ENCODE measurements around the gene SLC34A3. TPM values are rescaled to one million over a fixed set of nuclear protein-coding genes. Genes with fewer than 3 reads are reported as not detected.

Gene SLC34A3
- total RNA-seq, 3 donors from 2014 or later: not detected

DNA sequence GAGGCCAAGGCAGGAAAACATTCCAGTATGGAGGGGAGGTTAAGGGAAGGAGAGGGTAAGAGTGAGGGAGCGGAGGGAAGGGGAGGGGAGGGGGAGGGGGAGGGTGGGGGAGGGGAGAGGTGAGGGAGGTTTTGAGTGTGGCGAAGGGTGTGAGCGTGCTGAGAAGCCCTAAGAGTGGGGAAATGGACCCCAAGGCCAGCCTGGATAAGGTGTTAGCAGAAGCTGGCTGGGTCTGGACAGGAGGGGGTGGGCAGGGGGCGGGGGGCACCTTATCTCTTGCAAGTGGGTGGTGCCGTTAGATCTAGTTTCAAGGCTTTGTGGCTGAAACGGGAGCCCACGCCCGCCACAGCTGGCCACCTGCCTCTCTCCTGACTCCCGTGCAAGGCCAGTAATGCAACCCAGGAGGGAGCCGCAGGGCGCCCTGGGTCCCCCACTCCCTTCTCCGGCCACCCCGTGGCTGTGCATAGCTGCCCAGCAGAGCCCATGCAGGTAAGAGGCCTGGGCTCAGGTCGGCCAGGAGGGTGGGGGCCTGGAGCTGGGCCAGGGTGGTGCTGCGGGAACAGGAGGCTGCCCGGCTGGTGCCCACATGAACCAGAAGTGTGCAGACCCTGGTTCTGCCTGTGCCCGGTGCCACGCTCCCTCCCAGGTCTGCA is 2.7 kb upstream of the SLC34A3 start:
- H3K9me3 ChIP-seq: no peaks in the 10 kb centered on the region
- TF ChIP-seq, protein P1, sequence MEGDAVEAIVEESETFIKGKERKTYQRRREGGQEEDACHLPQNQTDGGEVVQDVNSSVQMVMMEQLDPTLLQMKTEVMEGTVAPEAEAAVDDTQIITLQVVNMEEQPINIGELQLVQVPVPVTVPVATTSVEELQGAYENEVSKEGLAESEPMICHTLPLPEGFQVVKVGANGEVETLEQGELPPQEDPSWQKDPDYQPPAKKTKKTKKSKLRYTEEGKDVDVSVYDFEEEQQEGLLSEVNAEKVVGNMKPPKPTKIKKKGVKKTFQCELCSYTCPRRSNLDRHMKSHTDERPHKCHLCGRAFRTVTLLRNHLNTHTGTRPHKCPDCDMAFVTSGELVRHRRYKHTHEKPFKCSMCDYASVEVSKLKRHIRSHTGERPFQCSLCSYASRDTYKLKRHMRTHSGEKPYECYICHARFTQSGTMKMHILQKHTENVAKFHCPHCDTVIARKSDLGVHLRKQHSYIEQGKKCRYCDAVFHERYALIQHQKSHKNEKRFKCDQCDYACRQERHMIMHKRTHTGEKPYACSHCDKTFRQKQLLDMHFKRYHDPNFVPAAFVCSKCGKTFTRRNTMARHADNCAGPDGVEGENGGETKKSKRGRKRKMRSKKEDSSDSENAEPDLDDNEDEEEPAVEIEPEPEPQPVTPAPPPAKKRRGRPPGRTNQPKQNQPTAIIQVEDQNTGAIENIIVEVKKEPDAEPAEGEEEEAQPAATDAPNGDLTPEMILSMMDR (IDR thresholded peaks at IDR 0.05): no peak
- H3K4me1 ChIP-seq (ENCODE audit: low read depth): peaks cover 31% of the 10 kb centered on the region
- no peak overlapping the region for H3K4me3 ChIP-seq
- no peaks in the 10 kb centered on the region for H3K36me3 ChIP-seq (ENCODE audit: low read depth)
- ATAC-seq (no peak), DNase-seq (no peak)
- intact Hi-C loops (cut with DNase I, micrococcal nuclease): no loop called here

DNA sequence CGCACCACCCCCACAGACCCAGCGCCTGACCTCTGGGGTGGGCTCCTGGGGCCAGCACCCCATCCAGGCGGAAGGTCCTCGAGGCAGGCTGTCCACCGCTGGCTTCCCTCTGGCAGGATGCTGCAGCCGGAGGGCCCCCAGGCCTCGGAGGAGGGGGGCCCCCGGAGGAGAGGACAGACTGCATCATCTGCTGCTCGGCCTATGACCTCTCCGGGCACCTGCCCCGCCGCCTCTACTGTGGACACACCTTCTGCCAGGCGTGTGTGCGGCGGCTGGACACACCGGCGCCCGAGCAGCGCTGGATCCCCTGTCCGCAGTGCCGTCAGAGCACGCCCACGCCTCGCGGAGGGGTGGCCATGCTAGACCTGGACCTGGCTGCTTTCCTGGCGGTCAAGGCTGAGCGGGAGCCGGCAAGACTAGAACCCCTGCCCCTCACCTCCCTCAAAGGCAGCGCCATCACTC is 2.2 kb upstream of the SLC34A3 start:
- intact Hi-C loops (cut with DNase I, micrococcal nuclease): no loop called here
- Histone ChIP-seq H3K36me3 (ENCODE audit: low read depth) (no peaks in the 10 kb centered on the region), H3K4me3 (no peak overlapping the region), H3K9me3 (no peaks in the 10 kb centered on the region), H3K4me1 (ENCODE audit: low read depth) (peaks cover 29% of the 10 kb centered on the region)
- DNase-seq (no peak), ATAC-seq (no peak)
- TF ChIP-seq, protein P1 (IDR thresholded peaks at IDR 0.05): no peak

DNA sequence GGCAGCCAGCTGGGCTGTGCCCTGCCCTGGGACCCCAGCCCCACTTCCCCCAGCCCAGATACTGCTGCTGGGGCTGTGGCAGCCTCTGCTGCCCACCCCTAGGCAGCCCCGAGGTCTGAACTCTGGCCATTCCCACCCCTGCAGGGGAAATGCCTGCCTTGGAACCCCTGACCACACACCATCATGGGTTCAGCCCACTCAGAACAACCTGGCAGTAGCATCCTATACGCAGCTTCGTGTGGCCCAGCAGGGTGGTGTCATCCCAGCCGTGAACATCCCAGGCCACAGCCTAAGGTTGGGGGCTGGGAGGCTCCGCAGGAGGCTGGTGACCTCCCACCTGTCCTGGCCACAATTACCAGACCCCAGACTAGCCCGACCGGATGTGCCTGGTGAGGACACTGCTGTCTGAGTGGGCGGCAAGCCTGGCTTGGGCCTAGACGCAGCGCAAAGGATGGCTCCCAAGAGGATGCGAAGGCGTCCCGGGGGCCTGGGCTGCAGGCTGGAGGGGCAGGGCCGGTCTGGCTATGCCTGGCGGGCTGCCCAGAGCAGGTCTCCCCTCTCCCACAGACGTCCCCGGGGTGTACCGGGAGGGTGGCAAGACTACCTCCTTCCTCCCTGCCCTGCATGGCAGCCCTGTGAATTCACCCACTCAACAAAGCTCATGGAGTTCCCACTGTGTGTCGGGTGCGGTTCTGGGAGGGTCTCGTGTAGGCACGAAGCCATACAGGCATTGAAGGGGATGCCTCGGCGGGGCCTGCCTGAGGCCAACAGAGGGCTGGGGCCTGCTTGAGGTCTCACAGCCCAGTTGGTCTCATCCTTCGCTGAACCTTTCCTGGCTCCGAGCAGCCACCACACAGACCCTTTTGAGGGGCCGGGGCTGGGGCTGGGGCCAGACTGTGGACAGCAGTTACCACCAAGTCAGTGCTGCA is 1.5 kb upstream of the SLC34A3 start:
- intact Hi-C loops (cut with DNase I, micrococcal nuclease): no loop called here
- DNase-seq: no peak
- H3K4me1 ChIP-seq (ENCODE audit: low read depth): peaks cover 25% of the 10 kb centered on the region

DNA sequence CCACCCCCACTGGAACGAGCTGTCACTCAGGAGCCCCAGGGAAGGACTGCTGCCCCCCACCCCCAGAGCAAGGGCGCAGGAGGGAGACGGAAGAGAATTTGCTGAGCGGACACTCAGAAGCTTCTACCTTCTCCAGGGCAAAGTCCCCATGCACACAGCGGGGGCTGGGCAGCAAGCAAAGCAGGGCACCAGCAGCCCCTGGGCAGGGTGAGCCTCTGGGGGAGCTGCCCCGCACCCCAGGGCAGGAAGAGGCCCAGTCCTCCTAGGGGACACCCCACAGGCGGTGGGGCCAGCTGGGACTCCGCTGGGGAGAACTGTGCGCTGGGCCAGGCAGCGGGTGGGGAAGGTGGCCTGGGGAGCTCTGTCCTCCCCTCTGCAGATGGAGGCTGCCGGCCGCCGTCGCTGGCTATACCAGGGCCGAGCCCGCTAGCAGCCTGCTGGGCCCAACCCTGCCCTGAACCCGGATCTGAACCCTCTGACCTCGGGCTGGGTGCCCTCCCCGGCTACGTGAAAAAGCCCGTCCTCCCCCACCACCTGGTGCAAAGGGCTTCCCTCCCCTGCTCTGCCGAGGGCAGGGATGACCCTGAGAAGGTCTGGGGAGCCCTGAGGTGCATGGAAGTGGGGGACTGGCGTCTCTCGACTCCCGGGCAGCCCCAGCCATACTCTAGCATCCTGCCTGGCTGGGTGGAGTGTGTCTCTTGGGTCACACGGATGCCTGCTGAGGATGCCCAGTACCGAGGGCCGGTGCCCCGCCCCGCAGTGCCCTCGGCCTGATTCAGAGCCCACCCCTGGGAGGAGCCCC is 597 bp upstream of the SLC34A3 start:
- DNase-seq (peak in 1 of 3 donors; percentile 19), ATAC-seq (peak; percentile 6)
- H3K4me1 ChIP-seq (ENCODE audit: low read depth): peaks cover 24% of the 10 kb centered on the region
- no peaks in the 10 kb centered on the region for H3K9me3 ChIP-seq
- intact Hi-C loops (cut with DNase I, micrococcal nuclease): no loop called here
- H3K36me3 ChIP-seq (ENCODE audit: low read depth): no peaks in the 10 kb centered on the region
- TF ChIP-seq, protein P1 (IDR thresholded peaks at IDR 0.05): no peak
- H3K4me3 ChIP-seq: no peak overlapping the region

More for the DNA sequence above, 1.5 kb upstream of the SLC34A3 start:
- Histone ChIP-seq H3K9me3 (no peaks in the 10 kb centered on the region), H3K4me3 (no peak overlapping the region), H3K36me3 (ENCODE audit: low read depth) (no peaks in the 10 kb centered on the region)
- TF ChIP-seq, protein P1 (IDR thresholded peaks at IDR 0.05): no peak
- no peak for ATAC-seq

DNA sequence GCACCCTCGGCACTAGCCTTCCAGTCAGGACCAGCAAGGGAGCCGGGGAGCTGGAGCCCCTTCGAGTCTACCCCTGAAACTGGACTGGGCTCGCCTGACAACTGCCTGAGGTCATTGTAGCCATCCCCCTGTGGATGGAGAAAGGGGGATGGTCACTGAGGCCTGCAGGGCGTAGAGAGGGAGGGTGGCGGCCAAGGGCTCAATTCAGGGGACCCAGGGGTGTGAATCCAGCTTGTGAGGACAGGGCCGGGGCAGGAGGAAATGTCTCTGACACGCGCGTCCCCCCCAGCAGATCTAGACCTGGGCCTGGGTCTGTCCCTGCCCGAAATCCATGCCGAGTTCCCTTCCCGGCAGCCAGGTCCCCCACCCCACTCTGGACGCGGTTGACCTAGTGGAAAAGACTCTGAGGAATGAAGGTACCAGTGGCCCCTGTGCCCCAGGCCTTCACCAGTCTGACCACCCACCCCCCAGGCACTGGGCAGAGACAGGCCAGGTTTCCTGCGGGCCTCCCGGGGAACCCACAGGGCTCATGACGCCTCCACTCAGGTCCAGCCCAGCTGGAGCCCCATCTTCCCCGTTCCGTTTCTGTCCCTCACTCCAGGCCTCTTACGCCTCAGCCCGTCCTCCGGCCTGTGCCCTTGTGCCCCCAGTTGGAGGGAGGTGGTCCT is 805 bp downstream of the SLC34A3 start:
- H3K36me3 ChIP-seq (ENCODE audit: low read depth): no peaks in the 10 kb centered on the region
- TF ChIP-seq, protein P1 (IDR thresholded peaks at IDR 0.05): no peak
- no peaks in the 10 kb centered on the region for H3K9me3 ChIP-seq
- peaks cover 32% of the 10 kb centered on the region for H3K4me1 ChIP-seq (ENCODE audit: low read depth)
- intact Hi-C loops (cut with DNase I, micrococcal nuclease): no loop called here
- ATAC-seq (no peak), DNase-seq (no peak)
- no peak overlapping the region for H3K4me3 ChIP-seq
